ENCODE results near the gene OPA3. TPM values are rescaled to one million over a fixed set of nuclear protein-coding genes. Genes with fewer than 3 reads are reported as not detected.

OPA3 gene
- total RNA-seq, 4 donors from 2014 or later: 5.7 to 14.9 (median 11.6) TPM

DNA sequence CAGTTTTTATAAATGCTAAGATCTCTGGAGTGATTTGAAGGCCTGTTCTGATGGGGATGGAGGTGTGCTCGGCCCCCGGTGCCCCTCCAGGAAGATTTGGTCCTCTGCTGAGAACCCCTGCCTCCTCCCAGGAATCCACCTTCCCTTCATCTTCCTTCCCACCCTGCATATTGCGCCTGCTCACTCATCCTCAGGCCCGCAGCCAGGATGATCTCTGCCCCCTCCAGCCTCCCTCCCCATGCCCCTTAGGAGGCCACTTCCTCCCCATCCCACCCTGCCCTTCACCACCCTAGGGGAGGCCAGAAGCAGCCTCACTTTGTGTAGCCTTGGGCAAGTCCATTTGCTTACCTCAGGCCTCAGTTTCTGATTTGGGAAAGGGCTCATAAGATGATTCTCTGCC is 57.6 kb downstream of the OPA3 start:
- Histone ChIP-seq H3K27me3 (peaks cover 11% of the 10 kb centered on the region), H3K4me3 (no peak overlapping the region), H3K9me3 (no peaks in the 10 kb centered on the region), H3K27ac (peak overlapping the region in 3 of 4 donors; percentile 22 to 75 (median 70)), H3K36me3 (peaks cover 0 to 53% of the 10 kb centered on the region in 2 donors), H3K4me1 (peaks cover 0 to 72% (median 12%) of the 10 kb centered on the region in 3 donors)
- 89 to 93% methylated on average over 4 of the region's 4 CpGs for WGBS, 2 donors (ENCODE audit: low coverage in 1 of 2)
- ATAC-seq: no peak
- TF ChIP-seq POLR2AphosphoS5 (IDR thresholded peaks at IDR 0.05) (no peak), POLR2A (IDR thresholded peaks at IDR 0.05) (no peak), EP300 (IDR thresholded peaks at IDR 0.05) (no peak)
- TF ChIP-seq, protein P1, sequence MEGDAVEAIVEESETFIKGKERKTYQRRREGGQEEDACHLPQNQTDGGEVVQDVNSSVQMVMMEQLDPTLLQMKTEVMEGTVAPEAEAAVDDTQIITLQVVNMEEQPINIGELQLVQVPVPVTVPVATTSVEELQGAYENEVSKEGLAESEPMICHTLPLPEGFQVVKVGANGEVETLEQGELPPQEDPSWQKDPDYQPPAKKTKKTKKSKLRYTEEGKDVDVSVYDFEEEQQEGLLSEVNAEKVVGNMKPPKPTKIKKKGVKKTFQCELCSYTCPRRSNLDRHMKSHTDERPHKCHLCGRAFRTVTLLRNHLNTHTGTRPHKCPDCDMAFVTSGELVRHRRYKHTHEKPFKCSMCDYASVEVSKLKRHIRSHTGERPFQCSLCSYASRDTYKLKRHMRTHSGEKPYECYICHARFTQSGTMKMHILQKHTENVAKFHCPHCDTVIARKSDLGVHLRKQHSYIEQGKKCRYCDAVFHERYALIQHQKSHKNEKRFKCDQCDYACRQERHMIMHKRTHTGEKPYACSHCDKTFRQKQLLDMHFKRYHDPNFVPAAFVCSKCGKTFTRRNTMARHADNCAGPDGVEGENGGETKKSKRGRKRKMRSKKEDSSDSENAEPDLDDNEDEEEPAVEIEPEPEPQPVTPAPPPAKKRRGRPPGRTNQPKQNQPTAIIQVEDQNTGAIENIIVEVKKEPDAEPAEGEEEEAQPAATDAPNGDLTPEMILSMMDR (IDR thresholded peaks at IDR 0.05): no peak

DNA sequence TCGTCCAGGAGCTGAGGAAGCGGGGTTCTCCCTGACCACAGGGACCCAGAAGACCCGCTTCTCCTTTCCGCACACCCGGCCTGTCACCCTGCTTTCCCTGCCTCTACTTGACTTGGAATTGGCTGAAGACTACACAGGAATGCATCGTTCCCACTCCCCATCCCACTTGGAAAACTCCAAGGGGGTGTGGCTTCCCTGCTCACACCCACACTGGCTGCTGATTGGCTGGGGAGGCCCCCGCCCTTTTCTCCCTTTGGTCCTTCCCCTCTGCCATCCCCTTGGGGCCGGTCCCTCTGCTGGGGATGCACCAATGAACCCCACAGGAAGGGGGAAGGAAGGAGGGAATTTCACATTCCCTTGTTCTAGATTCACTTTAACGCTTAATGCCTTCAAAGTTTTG is 58.5 kb downstream of the OPA3 start:
- peaks cover 11% of the 10 kb centered on the region for H3K27me3 ChIP-seq
- peak; percentile 55 for ATAC-seq
- no peak overlapping the region for H3K4me3 ChIP-seq
- TF ChIP-seq, protein P1 (IDR thresholded peaks at IDR 0.05): no peak
- no peak for TF ChIP-seq POLR2A (IDR thresholded peaks at IDR 0.05)
- TF ChIP-seq POLR2AphosphoS5 (IDR thresholded peaks at IDR 0.05): peak; percentile 7
- TF ChIP-seq EP300 (IDR thresholded peaks at IDR 0.05): no peak
- WGBS, 2 donors (ENCODE audit: low coverage in 1 of 2): 48 to 80% methylated on average over 4 to 7 of the region's 9 CpGs
- no peaks in the 10 kb centered on the region for H3K9me3 ChIP-seq
- H3K36me3 ChIP-seq: peaks cover 0 to 61% of the 10 kb centered on the region in 2 donors
- H3K27ac ChIP-seq: peak overlapping the region in 3 of 4 donors; percentile 62 to 75 (median 70)
- peaks cover 0 to 80% (median 12%) of the 10 kb centered on the region in 3 donors for H3K4me1 ChIP-seq

DNA sequence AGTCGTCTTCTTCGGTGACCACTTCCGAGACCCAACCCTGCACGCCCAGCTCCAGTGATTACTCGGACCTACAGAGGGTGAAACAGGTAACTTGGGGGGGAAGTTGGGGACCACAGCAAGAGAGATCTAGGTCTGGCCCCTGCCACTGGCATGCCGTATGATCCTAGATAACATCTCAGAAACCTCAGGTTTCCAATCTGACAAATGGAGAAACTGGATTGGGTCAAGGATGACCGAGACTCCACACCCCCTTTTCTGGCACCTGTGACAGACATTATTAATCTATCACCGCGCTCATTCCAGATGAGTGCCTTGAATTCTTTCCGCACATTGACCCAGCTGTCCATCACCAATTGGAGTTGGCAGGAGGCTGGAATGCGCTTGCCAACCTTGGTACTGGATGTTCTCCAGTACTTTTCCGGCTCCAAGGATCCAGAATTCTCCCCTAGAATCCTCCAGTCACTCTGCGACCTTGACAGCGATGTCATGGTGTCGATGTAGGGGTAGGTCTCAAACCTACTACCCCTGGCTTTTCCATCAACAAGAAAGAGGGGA is 60.0 kb downstream of the OPA3 start:
- Histone ChIP-seq H3K27ac (peak overlapping the region in 3 of 4 donors; percentile 62 to 75 (median 70)), H3K4me3 (no peak overlapping the region), H3K27me3 (peaks cover 5% of the 10 kb centered on the region), H3K36me3 (peaks cover 0 to 76% of the 10 kb centered on the region in 2 donors), H3K4me1 (peaks cover 0 to 88% (median 12%) of the 10 kb centered on the region in 3 donors), H3K9me3 (no peaks in the 10 kb centered on the region)
- no peak for TF ChIP-seq POLR2AphosphoS5 (IDR thresholded peaks at IDR 0.05)
- no peak for TF ChIP-seq POLR2A (IDR thresholded peaks at IDR 0.05)
- TF ChIP-seq, protein P1 (IDR thresholded peaks at IDR 0.05): no peak
- no peak for TF ChIP-seq EP300 (IDR thresholded peaks at IDR 0.05)
- WGBS, 2 donors (ENCODE audit: low coverage in 1 of 2): 71 to 83% methylated on average over 7 to 8 of the region's 15 CpGs
- ATAC-seq: no peak

DNA sequence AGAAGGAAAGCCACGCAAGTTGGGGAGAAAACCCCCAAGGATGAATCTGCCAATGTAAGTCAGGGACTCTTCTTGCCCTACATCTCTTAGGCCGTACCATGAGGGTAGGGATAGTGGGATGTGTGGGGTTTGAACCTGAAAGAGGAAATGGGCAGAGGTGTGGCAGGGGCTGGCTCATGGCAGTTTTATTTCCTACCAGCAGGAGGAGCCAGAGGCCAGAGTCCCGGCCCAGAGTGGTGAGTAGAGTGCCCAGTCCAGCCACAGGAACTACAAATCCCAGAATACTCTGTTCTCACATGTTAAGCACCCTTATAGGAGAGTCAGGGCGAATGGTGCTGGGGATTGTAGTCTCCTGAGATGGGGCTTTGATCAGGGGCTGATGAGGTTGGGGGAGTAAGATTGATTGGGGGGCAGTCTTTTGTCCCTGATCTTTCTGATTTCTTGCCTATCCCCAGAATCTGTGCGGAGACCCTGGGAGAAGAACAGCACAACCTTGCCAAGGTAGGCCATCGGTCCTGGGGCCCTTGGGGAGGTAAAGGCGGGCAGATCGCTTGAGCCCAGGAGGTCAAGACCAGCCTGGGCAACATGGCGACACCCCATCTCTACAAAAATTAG is 60.9 kb downstream of the OPA3 start:
- 32 to 67% methylated on average over 3 of the region's 9 CpGs for WGBS, 2 donors (ENCODE audit: low coverage in 1 of 2)
- H3K9me3 ChIP-seq: no peaks in the 10 kb centered on the region
- no peak for TF ChIP-seq POLR2A (IDR thresholded peaks at IDR 0.05)
- TF ChIP-seq, protein P1 (IDR thresholded peaks at IDR 0.05): peak in 3 of 4 experiments; percentile 91 to 93 (median 92)
- TF ChIP-seq POLR2AphosphoS5 (IDR thresholded peaks at IDR 0.05): peak; percentile 18
- TF ChIP-seq EP300 (IDR thresholded peaks at IDR 0.05): no peak
- H3K27me3 ChIP-seq: no peaks in the 10 kb centered on the region
- H3K36me3 ChIP-seq: peaks cover 0 to 85% of the 10 kb centered on the region in 2 donors
- ATAC-seq: peak; percentile 95
- H3K27ac ChIP-seq: peak overlapping the region in 3 of 4 donors; percentile 70 to 75 (median 74)
- peaks cover 0 to 79% (median 6%) of the 10 kb centered on the region in 3 donors for H3K4me1 ChIP-seq
- no peak overlapping the region for H3K4me3 ChIP-seq
